PC-3 (cell line): Measurements from ENCODE around the gene ZC3HAV1L. TPM values are rescaled to one million over a fixed set of nuclear protein-coding genes. Genes with fewer than 3 reads are reported as not detected.

Experiments
- ATAC-seq: fragments of 200-7000 bp; cut with Tn5 transposase; 2 replicates; pipeline ENCODE4 v1.9.1; 2020; ENCODE audit warnings: mild to moderate bottlenecking, moderate library complexity
- BruUV-seq: library from RNA; stranded (reverse); fragments of 400-500 nt; replicated peaks from 2 replicates; lab custom pipeline; 2021; lab: Mats Ljungman, UMichigan
- CTCF ChIA-PET: fragments of 300-600 bp; sonication (Branson Sonifier 250); formaldehyde crosslinking; loops from one replicate; lab custom pipeline; 2022; ENCODE audit warnings: antibody characterized with exemption; lab: Charles Lee
- POLR2A ChIA-PET: fragments of 300-600 bp; sonication (Branson Sonifier 250); formaldehyde crosslinking; loops from one replicate; lab custom pipeline; 2022; ENCODE audit warnings: antibody characterized with exemption; ENCODE audit not compliant: unreplicated experiment; lab: Charles Lee
- DNase-seq: peaks from one replicate; pipeline ENCODE4 v3.0.0-alpha.2; 2015
- H2AFZ ChIP-seq: fragments of 300-600 bp; sonication (generic); 2 replicates; pipeline ENCODE4 v1.6.0; 2016; ENCODE audit warnings: antibody characterized with exemption, low read length
- H3F3A ChIP-seq: fragments of 300-600 bp; sonication (generic); one replicate; pipeline ENCODE4 v1.6.0; 2017; ENCODE audit warnings: antibody characterized with exemption, low read length, control low read depth, mild to moderate bottlenecking; ENCODE audit not compliant: unreplicated experiment
- H3K27ac ChIP-seq: fragments of 300-600 bp; sonication (generic); 2 replicates; pipeline ENCODE4 v1.5.1; 2016; ENCODE audit warnings: mild to moderate bottlenecking, low read length
- H3K27me3 ChIP-seq: fragments of 300-600 bp; sonication (generic); 2 replicates; pipeline ENCODE4 v1.6.1; 2016; ENCODE audit warnings: low read length, mixed read lengths
- H3K36me3 ChIP-seq: fragments of 300-600 bp; sonication (generic); 2 replicates; pipeline ENCODE4 v1.6.1; 2016; ENCODE audit warnings: low read depth, mixed run types, low read length, mixed read lengths
- H3K4me1 ChIP-seq: fragments of 300-600 bp; sonication (generic); 2 replicates; pipeline ENCODE4 v1.5.1; 2016; ENCODE audit warnings: low read length; ENCODE audit not compliant: insufficient read depth
- H3K4me2 ChIP-seq: fragments of 300-600 bp; sonication (generic); 2 replicates; pipeline ENCODE4 v1.6.0; 2016; ENCODE audit warnings: low read length
- H3K4me3 ChIP-seq: fragments of 300-600 bp; sonication (generic); 2 replicates; pipeline ENCODE4 v1.5.1; 2016; ENCODE audit warnings: mild to moderate bottlenecking, low read length, mixed read lengths
- H3K79me2 ChIP-seq: fragments of 300-600 bp; sonication (generic); 2 replicates; pipeline ENCODE4 v1.6.1; 2017; ENCODE audit warnings: low read length, mixed read lengths
- H3K9ac ChIP-seq: fragments of 300-600 bp; sonication (generic); 2 replicates; pipeline ENCODE4 v1.6.0; 2016; ENCODE audit warnings: mild to moderate bottlenecking, low read length
- H3K9me2 ChIP-seq: fragments of 300-600 bp; sonication (generic); replicated peaks from 2 replicates; pipeline ENCODE4 v1.6.1; 2016; ENCODE audit warnings: mixed run types, low read length, mixed read lengths
- H3K9me3 ChIP-seq: fragments of 300-600 bp; sonication (generic); 2 replicates; pipeline ENCODE4 v1.6.1; 2016; ENCODE audit warnings: low read length, mixed read lengths
- H4K20me1 ChIP-seq: fragments of 300-600 bp; sonication (generic); 2 replicates; pipeline ENCODE4 v1.6.1; 2016; ENCODE audit warnings: low read length, mixed read lengths
- CTCF ChIP-seq: fragments of 300-600 bp; sonication (generic); conservative IDR thresholded peaks from 2 replicates; pipeline ENCODE4 v1.5.1; 2017; ENCODE audit warnings: antibody characterized with exemption, low read depth, mild to moderate bottlenecking, low read length
- EZH2 ChIP-seq: fragments of 300-600 bp; sonication (generic); IDR thresholded peaks from one replicate; pipeline ENCODE4 v1.6.1; 2017; ENCODE audit warnings: antibody characterized with exemption, mild to moderate bottlenecking, low read length; ENCODE audit not compliant: unreplicated experiment
- EZH2phosphoT487 ChIP-seq: fragments of 300-600 bp; sonication (generic); IDR thresholded peaks from 2 replicates; pipeline ENCODE4 v1.6.1; 2018; ENCODE audit warnings: mild to moderate bottlenecking, antibody characterized with exemption, low read length, borderline replicate concordance
- intact Hi-C: fragments of 100-400 bp; cut with micrococcal nuclease; formaldehyde crosslinking; loops from 2 replicates; pipeline ENCODE4 v1.9.0; 2023
- total RNA-seq: library from RNA; depleted of rRNA; stranded (reverse); fragments of >200 nt; gene quantifications from 2 replicates; pipeline ENCODE4 v1.2.3, GENCODE V29; 2014

The ZC3HAV1L gene
- total RNA-seq, 1 experiment from 2014 or later, result 8.2 TPM

DNA sequence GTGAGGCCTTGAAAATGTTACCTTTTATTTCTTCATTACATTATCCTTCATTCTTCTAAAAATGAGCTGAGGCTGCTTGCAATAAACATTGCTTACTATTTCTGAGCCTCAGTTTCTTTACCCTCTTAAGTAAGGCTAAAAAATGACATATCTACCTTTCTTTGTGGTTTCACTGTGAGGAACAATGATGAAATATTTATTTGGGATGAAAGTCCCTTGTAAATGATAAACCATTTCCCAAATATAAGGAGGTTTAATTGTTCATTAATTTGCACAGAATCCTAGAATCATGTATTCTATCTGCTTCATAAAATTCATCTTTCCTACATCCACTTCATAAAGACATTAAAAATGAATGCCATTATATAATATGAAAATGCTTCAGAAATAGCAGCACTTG is 45.7 kb upstream of the ZC3HAV1L start:
- ChIA-PET POLR2A (no interaction called here), CTCF (no interaction called here)
- no peak overlapping the region for H3K4me3 ChIP-seq
- ATAC-seq (no peak), DNase-seq (no peak)
- TF ChIP-seq CTCF, result no peak
- no peaks in the 10 kb centered on the region for H3K4me1 ChIP-seq
- H3K36me3 ChIP-seq, result peaks cover 34% of the 10 kb centered on the region
- no peak overlapping the region for H3K27ac ChIP-seq
- H3K9me2 ChIP-seq, result no peaks in the 10 kb centered on the region
- no peak overlapping the region for H3K9ac ChIP-seq
- H2AFZ ChIP-seq, result no peak overlapping the region
- no peaks in the 10 kb centered on the region for H4K20me1 ChIP-seq
- no peaks in the 10 kb centered on the region for H3K79me2 ChIP-seq
- intact Hi-C loops, result no loop called here
- no TSS peak for BruUV-seq
- H3F3A ChIP-seq, result no peaks in the 10 kb centered on the region
- H3K27me3 ChIP-seq, result no peaks in the 10 kb centered on the region
- H3K4me2 ChIP-seq, result no peak overlapping the region
- no peaks in the 10 kb centered on the region for H3K9me3 ChIP-seq

GRCh38 chr7:139080905-139081304 is 45.1 kb upstream of the ZC3HAV1L start:
- H3K79me2 ChIP-seq, result no peaks in the 10 kb centered on the region
- H3F3A ChIP-seq, result no peaks in the 10 kb centered on the region
- DNase-seq (no peak), ATAC-seq (no peak)
- BruUV-seq, result no TSS peak
- no peak overlapping the region for H3K9ac ChIP-seq
- H3K36me3 ChIP-seq, result peaks cover 32% of the 10 kb centered on the region
- CTCF ChIA-PET, result no interaction called here
- no peaks in the 10 kb centered on the region for H3K4me1 ChIP-seq
- no peak overlapping the region for H3K4me3 ChIP-seq
- no peak overlapping the region for H3K27ac ChIP-seq
- intact Hi-C loops, result no loop called here
- no peaks in the 10 kb centered on the region for H4K20me1 ChIP-seq
- POLR2A ChIA-PET, result no interaction called here
- no peak overlapping the region for H2AFZ ChIP-seq
- H3K4me2 ChIP-seq, result no peak overlapping the region
- no peaks in the 10 kb centered on the region for H3K27me3 ChIP-seq
- H3K9me2 ChIP-seq, result no peaks in the 10 kb centered on the region
- TF ChIP-seq CTCF, result no peak
- no peak for TF ChIP-seq EZH2
- no peak for TF ChIP-seq EZH2phosphoT487
- H3K9me3 ChIP-seq, result no peaks in the 10 kb centered on the region

DNA sequence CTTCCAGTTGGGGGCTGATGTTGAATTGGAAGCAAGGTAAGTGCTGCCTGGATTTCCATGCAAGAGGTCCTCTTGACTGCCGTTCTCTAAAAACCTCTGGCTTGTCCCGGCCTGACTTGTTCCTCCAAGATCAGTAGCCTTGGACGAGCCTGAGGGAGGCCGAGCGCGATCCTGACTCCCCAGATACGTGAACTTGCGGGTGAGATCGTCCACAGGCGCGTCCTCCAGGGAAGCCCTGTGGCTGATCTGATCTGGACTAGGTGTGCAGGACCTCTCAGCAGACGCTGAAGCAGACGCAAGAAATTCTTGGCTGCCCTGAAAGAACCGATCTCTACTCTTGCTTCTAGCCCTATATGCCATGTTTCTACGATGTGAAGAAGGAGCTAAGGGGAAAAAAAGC is 44.0 kb upstream of the ZC3HAV1L start:
- Histone ChIP-seq H3K27me3 (no peaks in the 10 kb centered on the region), H2AFZ (no peak overlapping the region), H3K4me2 (no peak overlapping the region), H3K27ac (no peak overlapping the region), H3K79me2 (no peaks in the 10 kb centered on the region), H3K4me3 (no peak overlapping the region), H3F3A (no peaks in the 10 kb centered on the region), H3K9me2 (no peaks in the 10 kb centered on the region), H3K9me3 (no peaks in the 10 kb centered on the region), H3K4me1 (peaks cover 1% of the 10 kb centered on the region; the same call in 1 of the 2 replicates), H3K9ac (no peak overlapping the region), H4K20me1 (no peaks in the 10 kb centered on the region), H3K36me3 (peaks cover 27% of the 10 kb centered on the region)
- intact Hi-C loops, result no loop called here
- TF ChIP-seq EZH2phosphoT487 (no peak), EZH2 (no peak)
- ATAC-seq, result no peak
- DNase-seq, result no peak
- ChIA-PET POLR2A (no interaction called here), CTCF (no interaction called here)
- no TSS peak for BruUV-seq
